Measurements from ENCODE around the gene PDLIM7.

- TF ChIP-seq CTCF (IDR thresholded peaks at IDR 0.05; ENCODE audit: low read depth, low read length) (no peak), EZH2phosphoT487 (IDR thresholded peaks at IDR 0.05; ENCODE audit: low read depth) (no peak)
Measured at GRCh38 chr5:177446200-177447065, 51.0 kb downstream of the PDLIM7 start, which contains the start of gene PRR7.

Measured in OCI-LY3 (cell line).